Activated CD8-positive, alpha-beta T cell treated with anti-CD3 and anti-CD28 coated beads for 36 hours (primary cell): ENCODE measurements around the gene GALNT5. TPM values are rescaled to one million over a fixed set of nuclear protein-coding genes. Genes with fewer than 3 reads are reported as not detected.

Source experiments
- ATAC-seq: fragments of 200-7000 bp; cut with Tn5 transposase; one replicate; pipeline ENCODE4 v1.10.0; 2021; ENCODE audit warnings: mild to moderate bottlenecking, moderate library complexity
- CTCF ChIA-PET: fragments of 350-600 bp; sonication (Branson Sonifier 250); formaldehyde crosslinking; loops from one replicate; lab custom pipeline; 2021; ENCODE audit warnings: antibody characterized with exemption; lab: Charles Lee
- POLR2A ChIA-PET: fragments of 350-600 bp; sonication (Branson Sonifier 250); formaldehyde crosslinking; loops from one replicate; lab custom pipeline; 2021; ENCODE audit warnings: antibody characterized with exemption; lab: Charles Lee
- DNase-seq: peaks from one replicate; pipeline ENCODE4 v3.0.0-alpha.2; 2020
- H3K27ac Mint-ChIP-seq: one replicate; pipeline ENCODE4 v1.8.0; 2021; ENCODE audit warnings: mild to moderate bottlenecking, mixed read lengths
- H3K27me3 Mint-ChIP-seq: one replicate; pipeline ENCODE4 v1.8.0; 2021; ENCODE audit warnings: mixed read lengths
- H3K36me3 Mint-ChIP-seq: one replicate; pipeline ENCODE4 v1.8.0; 2021; ENCODE audit warnings: low read depth, mixed read lengths
- H3K4me1 Mint-ChIP-seq: one replicate; pipeline ENCODE4 v1.8.0; 2021; ENCODE audit warnings: low read depth, mixed read lengths
- H3K4me3 Mint-ChIP-seq: one replicate; pipeline ENCODE4 v1.8.0; 2021; ENCODE audit warnings: mild to moderate bottlenecking, moderate library complexity, mixed read lengths
- H3K9me3 Mint-ChIP-seq: one replicate; pipeline ENCODE4 v1.8.0; 2021; ENCODE audit warnings: mixed read lengths
- CTCF ChIP-seq: fragments of 200-600 bp; IDR thresholded peaks from one replicate; pipeline ENCODE4 v1.8.0; 2022; ENCODE audit warnings: antibody characterized with exemption, mild to moderate bottlenecking
- intact Hi-C: fragments of 100-400 bp; cut with micrococcal nuclease; formaldehyde crosslinking; loops from one replicate; pipeline ENCODE4 v1.10.0; 2022
- total RNA-seq, 2 experiments: library from RNA; stranded (reverse); gene quantifications; one replicate each; pipeline ENCODE4 v1.2.3, GENCODE V29; 2021

GALNT5 gene
- total RNA-seq, 2 experiments from 2014 or later, result not detected

GRCh38 chr2:157244691-157245090, 12.8 kb upstream of the GALNT5 start:
- peaks cover 9% of the 10 kb centered on the region for H3K27me3 Mint-ChIP-seq
- ChIA-PET POLR2A (no interaction called here), CTCF (no interaction called here)
- ATAC-seq (no peak), DNase-seq (no peak)
- H3K9me3 Mint-ChIP-seq, result no peaks in the 10 kb centered on the region
- no peak for TF ChIP-seq CTCF
- no peak overlapping the region for H3K4me3 Mint-ChIP-seq
- no peaks in the 10 kb centered on the region for H3K36me3 Mint-ChIP-seq
- no peak overlapping the region for H3K27ac Mint-ChIP-seq
- intact Hi-C loops, result no loop called here
- peaks cover 14% of the 10 kb centered on the region for H3K4me1 Mint-ChIP-seq

- no peak for TF ChIP-seq CTCF
Observed at GRCh38 chr2:157245144-157245840, 12.2 kb upstream of the GALNT5 start.

GRCh38 chr2:157245846-157246764, 11.4 kb upstream of the GALNT5 start:
- Mint-ChIP-seq H3K9me3 (no peaks in the 10 kb centered on the region), H3K4me1 (peaks cover 14% of the 10 kb centered on the region), H3K27ac (peak overlapping the region; percentile 80), H3K27me3 (peaks cover 9% of the 10 kb centered on the region), H3K4me3 (no peak overlapping the region), H3K36me3 (no peaks in the 10 kb centered on the region)
- peak; percentile 54 for DNase-seq
- peak; percentile 95 for ATAC-seq
- POLR2A ChIA-PET, result no interaction called here
- intact Hi-C loops, result no loop called here
- no peak for TF ChIP-seq CTCF
- CTCF ChIA-PET, result no interaction called here

More at GRCh38 chr2:157245144-157245840, 12.2 kb upstream of the GALNT5 start:
- H3K27me3 Mint-ChIP-seq, result peaks cover 9% of the 10 kb centered on the region
- ChIA-PET CTCF (no interaction called here), POLR2A (no interaction called here)
- peaks cover 14% of the 10 kb centered on the region for H3K4me1 Mint-ChIP-seq
- intact Hi-C loops, result no loop called here
- H3K9me3 Mint-ChIP-seq, result no peaks in the 10 kb centered on the region
- DNase-seq (no peak), ATAC-seq (no peak)
- H3K27ac Mint-ChIP-seq, result no peak overlapping the region
- no peaks in the 10 kb centered on the region for H3K36me3 Mint-ChIP-seq
- no peak overlapping the region for H3K4me3 Mint-ChIP-seq

GRCh38 chr2:157246765-157247407, 10.6 kb upstream of the GALNT5 start:
- Mint-ChIP-seq H3K4me3 (no peak overlapping the region), H3K9me3 (no peaks in the 10 kb centered on the region), H3K36me3 (no peaks in the 10 kb centered on the region), H3K4me1 (peaks cover 14% of the 10 kb centered on the region), H3K27me3 (peaks cover 12% of the 10 kb centered on the region), H3K27ac (peak overlapping the region; percentile 2)
- no peak for ATAC-seq
- CTCF ChIA-PET, result no interaction called here
- no peak for DNase-seq
- intact Hi-C loops, result no loop called here
- no peak for TF ChIP-seq CTCF
- POLR2A ChIA-PET, result no interaction called here
